AG08396 (cell line): ENCODE results near the gene KHK.
"Not testable (repeated sequence)": the region's sequence is repeated elsewhere in the genome, so short reads cannot be mapped to it uniquely, and the experiment has no call there.

Source experiments
- DNase-seq: peaks from one replicate; pipeline ENCODE4 v3.0.0; 2012; ENCODE audit warnings: low spot score, mixed read lengths

The KHK gene

GRCh38 chr2:27095745-27096651, 9.4 kb downstream of the KHK start:
- peak; percentile 85 for DNase-seq

- no peak for DNase-seq
These were observed 10.3 kb downstream of the KHK start for GRCh38 chr2:27096748-27097297.

- no peak for DNase-seq
These were observed 10.8 kb downstream of the KHK start for GRCh38 chr2:27097341-27097740.

- no peak for DNase-seq
These were observed 12.9 kb downstream of the KHK start for GRCh38 chr2:27099334-27099955.

- no peak for DNase-seq
These were observed 13.5 kb downstream of the KHK start for GRCh38 chr2:27100036-27100435.

DNA sequence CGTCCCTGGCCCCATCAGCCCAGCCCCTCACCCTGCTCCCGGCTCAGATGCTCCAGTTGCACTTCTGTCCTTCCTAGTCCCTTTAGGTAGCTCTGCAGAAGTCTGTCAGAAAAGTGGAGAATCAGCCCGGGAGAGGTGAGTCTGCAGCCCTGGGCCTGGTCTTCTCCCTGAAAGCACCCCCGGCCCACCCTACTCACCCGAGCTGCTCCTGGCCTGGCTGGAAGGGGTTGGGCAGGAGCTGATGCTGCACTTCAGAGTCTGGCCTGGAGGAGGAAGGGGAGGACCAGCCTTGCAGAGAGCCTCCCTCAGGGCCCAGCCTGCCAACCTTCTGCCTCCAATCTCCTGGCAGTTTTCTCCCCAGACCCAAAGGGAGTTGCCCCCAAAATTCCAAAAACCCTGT, 15.8 kb downstream of the KHK start:
- no peak for DNase-seq

DNA sequence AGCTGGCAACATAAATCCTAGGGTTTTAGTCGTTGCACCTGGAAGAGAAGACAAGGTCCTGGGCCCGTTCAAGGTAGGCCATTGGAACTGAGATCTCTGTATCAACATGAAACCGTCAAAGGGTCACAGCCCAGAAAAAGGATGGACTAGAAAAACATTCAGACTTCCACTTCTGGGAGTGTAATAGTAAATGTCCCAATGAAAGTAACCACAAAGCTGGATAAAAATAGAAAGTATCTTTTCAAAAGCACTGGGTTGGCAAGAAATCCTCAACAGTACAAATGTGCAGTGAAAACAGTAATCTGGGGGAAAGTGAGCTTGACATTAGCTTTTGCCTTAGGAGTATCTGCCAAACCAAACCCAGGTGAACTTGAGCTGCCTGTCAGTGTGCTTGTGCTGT, 19.4 kb downstream of the KHK start:
- no peak for DNase-seq

GRCh38 chr2:27108221-27108620, 21.6 kb downstream of the KHK start:
- no peak for DNase-seq

- no peak for DNase-seq
These were observed 22.5 kb downstream of the KHK start for GRCh38 chr2:27109083-27109482.

DNA sequence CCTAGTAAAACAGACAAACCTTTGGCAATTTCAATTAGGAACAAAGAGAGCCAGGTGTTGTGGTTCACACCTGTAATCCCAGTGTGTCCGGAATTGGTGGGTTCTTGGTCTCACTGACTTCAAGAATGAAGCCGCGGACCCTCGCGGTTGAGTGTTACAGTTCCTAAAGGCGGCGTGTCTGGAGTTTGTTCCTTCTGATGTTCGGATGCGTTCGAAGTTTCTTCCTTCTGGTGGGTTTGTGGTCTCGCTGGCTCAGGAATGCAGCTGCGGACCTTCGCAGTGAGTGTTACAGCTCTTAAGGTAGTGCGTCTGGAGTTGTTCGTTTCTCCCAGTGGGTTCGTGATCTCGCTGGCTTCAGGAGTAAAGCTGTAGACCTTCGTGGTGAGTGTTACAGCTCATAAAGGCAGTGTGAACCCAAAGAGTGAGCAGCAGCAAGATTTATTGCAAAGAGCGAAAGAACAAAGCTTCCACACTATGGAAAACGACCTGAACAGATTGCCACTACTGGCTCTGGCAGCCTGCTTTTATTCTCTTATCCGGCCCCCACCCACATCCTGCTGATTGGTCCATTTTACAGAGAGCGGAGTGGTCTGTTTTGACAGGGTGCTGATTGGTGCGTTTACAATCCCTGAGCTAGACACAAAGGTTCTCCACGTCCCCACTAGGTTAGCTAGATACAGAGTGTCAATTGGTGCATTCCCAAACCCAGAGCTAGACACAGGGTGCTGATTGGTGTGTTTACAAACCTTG, 24.2 kb downstream of the KHK start:
- DNase-seq: not testable (repeated sequence)

DNA sequence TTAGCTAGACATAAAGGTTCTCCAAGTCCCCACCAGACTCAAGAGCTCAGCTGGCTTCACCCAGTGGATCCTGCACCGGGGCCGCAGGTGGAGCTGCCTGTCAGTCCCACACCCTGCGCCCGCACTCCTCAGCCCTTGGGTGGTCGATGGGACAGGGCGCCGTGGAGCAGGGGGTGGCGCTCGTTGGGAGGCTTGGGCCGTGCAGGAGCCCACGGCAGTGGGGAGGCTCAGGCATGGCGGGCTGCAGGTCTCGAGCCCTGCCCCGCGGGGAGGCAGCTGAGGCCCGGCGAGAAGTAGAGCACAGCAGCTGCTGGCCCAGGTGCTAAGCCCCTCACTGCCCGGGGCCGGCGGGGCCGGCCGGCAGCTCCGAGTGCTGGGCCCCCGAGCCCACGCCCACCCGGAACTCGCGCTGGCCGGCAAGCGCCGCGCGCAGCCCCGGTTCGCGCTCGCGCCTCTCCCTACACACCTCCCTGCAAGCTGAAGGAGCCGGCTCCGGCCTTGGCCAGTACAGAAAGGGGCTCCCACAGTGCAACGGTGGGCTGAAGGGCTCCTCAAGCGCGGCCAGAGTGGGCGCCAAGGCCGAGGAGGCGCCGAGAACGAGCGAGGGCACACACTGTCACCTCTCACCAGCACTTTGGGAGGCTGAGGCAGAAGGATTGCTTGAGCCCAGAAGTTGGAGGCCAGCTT, 25.0 kb downstream of the KHK start:
- DNase-seq: not testable (repeated sequence)

- no peak for DNase-seq
These were observed 28.9 kb downstream of the KHK start for GRCh38 chr2:27115519-27115918.

- no peak for DNase-seq
These were observed 31.5 kb downstream of the KHK start for GRCh38 chr2:27117995-27118524.

GRCh38 chr2:27118525-27119329, 32.2 kb downstream of the KHK start, which contains the start of gene CGREF1:
Gene CGREF1, minus strand, starts transcription at chr2:27119128. Its CDS starts 14,762 bp downstream, at chr2:27104366.
- DNase-seq: peak; percentile 48

DNA sequence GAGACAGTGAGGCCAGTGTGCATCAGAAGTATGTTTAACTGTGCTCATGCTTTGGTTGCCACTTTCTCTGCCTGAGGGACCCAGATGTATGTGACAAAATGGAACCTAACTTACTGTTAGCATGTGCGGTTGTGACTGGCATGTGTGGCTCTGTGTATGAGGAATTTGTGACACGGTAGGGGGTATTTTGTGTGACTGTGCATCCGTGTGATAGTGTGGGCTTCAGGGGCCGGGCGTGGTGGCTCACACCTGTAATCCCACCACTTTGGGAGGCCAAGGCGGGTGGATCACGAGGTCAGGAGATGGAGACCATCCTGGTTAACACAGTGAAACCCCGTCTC, 32.7 kb downstream of the KHK start:
- DNase-seq: not testable (repeated sequence)

- DNase-seq: no peak
These were observed 35.3 kb downstream of the KHK start for GRCh38 chr2:27121906-27122305.

DNA sequence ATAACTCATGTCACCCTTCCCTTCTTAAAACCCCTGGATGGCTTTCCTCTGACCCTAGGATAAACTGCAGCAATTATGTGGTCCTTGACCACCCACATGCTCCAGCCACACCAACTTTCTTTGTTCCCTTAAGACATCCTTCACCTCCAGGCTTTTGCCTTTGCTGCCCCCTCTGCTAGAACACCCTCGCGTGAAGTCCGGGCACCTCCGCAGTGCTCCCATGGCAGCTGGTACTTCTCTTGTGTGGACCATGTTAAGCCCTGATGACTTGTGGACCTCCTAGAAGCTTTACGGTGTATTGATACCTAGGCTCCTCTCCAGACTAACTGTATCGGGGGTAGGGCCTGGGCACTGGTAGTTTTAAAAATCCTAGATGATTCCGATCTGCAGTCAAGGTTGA, 36.2 kb downstream of the KHK start:
- DNase-seq: no peak

DNA sequence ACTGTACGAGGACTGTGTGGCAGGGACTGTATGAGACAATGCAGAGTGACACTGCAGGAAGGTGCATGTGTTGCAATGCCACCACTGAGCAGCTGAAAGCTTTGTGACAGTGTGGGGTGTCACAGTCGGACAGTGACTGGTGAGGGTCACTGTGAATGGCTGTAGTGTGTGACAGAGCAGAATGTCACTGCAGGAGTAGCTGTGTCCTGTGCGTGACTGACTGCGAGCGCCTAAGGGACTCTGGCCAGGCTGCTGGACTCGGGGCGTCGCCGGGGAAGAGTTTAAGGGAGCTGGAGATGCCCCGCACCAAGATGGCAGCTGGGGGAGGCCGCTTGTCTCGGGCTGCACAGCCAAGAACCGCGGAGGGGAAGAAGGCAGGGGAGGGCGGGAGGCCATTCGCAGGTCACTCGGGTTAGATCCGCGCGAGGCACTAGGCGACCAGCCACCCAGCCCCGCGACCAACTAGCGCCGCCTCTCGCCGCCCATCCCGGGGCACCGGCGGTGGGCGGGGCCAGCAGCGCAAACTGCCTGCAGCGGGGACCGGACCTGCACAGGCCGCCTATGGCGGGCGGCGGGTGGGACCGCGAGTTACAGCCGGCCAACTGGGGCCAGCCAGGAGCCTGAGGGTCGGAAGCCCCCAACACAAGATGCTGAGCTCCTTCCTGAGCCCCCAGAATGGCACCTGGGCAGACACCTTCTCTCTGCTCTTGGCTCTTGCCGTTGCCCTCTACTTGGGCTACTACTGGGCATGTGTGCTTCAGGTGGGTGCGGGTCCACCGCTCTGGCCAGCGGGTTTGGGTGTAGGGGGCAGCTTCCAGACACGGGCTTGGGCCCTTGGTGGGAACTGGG, 37.0 kb downstream of the KHK start, which contains the start of gene ABHD1:
ABHD1 (plus strand) TSS at position 514 of the 849 bp plus-strand sequence; CDS start at position 648, 134 bp downstream.
- DNase-seq: peak; percentile 66

- no peak for DNase-seq
These were observed 38.5 kb downstream of the KHK start for GRCh38 chr2:27125104-27125503.
